HepG2 (cell line): Measurements from ENCODE around the gene DLG2. TPM values are rescaled to one million over a fixed set of nuclear protein-coding genes. Genes with fewer than 3 reads are reported as not detected.

Source experiments
- ATAC-seq: fragments of 200-7000 bp; cut with Tn5 transposase; 3 replicates; pipeline ENCODE4 v1.9.1; 2020; ENCODE audit warnings: mild to moderate bottlenecking, moderate library complexity
- BruUV-seq: library from RNA; stranded (reverse); fragments of 400-500 nt; replicated peaks from 2 replicates; lab custom pipeline; 2021; lab: Mats Ljungman, UMichigan
- CTCF ChIA-PET: fragments of 300-600 bp; formaldehyde crosslinking; extraction: SDS; loops from one replicate; lab custom pipeline; 2021; ENCODE audit warnings: low total read pairs, inconsistent platforms, low intra/inter-chr PET ratio; lab: Yijun Ruan, JAX
- POLR2A ChIA-PET: fragments of 350-600 bp; sonication (Branson Sonifier 250); formaldehyde crosslinking; loops from one replicate; lab custom pipeline; 2020; ENCODE audit warnings: antibody characterized with exemption, inconsistent platforms; lab: Yijun Ruan, JAX
- DNase-seq: peaks from one replicate; pipeline ENCODE4 v3.0.0-alpha.2; 2015; ENCODE audit warnings: low spot score
- FAIRE-seq: peaks from 3 replicates; lab custom pipeline; 2011; peaks lifted over from hg19 to GRCh38; lab: Jason Lieb, UNC
- H2AFZ ChIP-seq: one replicate; pipeline ENCODE4 v1.6.1; 2011; ENCODE audit warnings: low read length, inconsistent platforms
- H3K27ac ChIP-seq: fragments of 300-600 bp; 3 replicates; pipeline ENCODE4 v1.8.0; 2011; ENCODE audit warnings: mixed run types, mild to moderate bottlenecking, mixed read lengths, low read length, inconsistent platforms; ENCODE audit not compliant: insufficient read depth; ENCODE audit errors: extremely low read length
- H3K27me3 ChIP-seq, 2 experiments: fragments of 200-600 bp in 1 of 2; 2 replicates in 1 of 2; 3 replicates in 1 of 2; pipeline versions ENCODE4 v1.6.0 to v1.8.0; 2011; ENCODE audit warnings: low read length in 2 of 2, mild to moderate bottlenecking in 2 of 2, moderate library complexity in 2 of 2, inconsistent platforms in 1 of 2; ENCODE audit not compliant: insufficient read depth in 2 of 2, control insufficient read depth in 1 of 2
- H3K36me3 ChIP-seq, 2 experiments: fragments of 200-600 bp in 1 of 2; replicated peaks in 1 of 2; 2 replicates in 1 of 2; 3 replicates in 1 of 2; pipeline versions ENCODE4 v1.5.1 to v1.8.0; 2011; ENCODE audit warnings: low read length in 2 of 2, inconsistent platforms in 1 of 2; ENCODE audit not compliant: insufficient read depth in 2 of 2, control insufficient read depth in 1 of 2
- H3K4me1 ChIP-seq: 2 replicates; pipeline ENCODE4 v1.5.1; 2012; ENCODE audit warnings: low read length, inconsistent platforms; ENCODE audit not compliant: insufficient read depth
- H3K4me2 ChIP-seq: 2 replicates; pipeline ENCODE4 v1.6.0; 2011; ENCODE audit warnings: low read depth, low read length, inconsistent platforms
- H3K4me3 ChIP-seq, 3 experiments: fragments of 200-600 bp in 1 of 3; sonication (generic), shearing (Covaris generic) in 1 of 3; replicated peaks in 1 of 3; 2 replicates each; pipeline ENCODE4 v1.5.1; 2011 to 2016; ENCODE audit warnings: low read length in 3 of 3, inconsistent platforms in 2 of 3, low read depth in 2 of 3, mild to moderate bottlenecking in 2 of 3, control low read depth in 1 of 3, mixed read lengths in 1 of 3; ENCODE audit not compliant: insufficient read depth in 1 of 3
- H3K79me2 ChIP-seq: one replicate; pipeline ENCODE4 v1.6.1; 2011; ENCODE audit warnings: low read length, inconsistent platforms; ENCODE audit not compliant: insufficient read depth
- H3K9ac ChIP-seq: 2 replicates; pipeline ENCODE4 v1.6.0; 2011; ENCODE audit warnings: mild to moderate bottlenecking, low read depth, low read length, inconsistent platforms; ENCODE audit not compliant: insufficient read depth
- H3K9me3 ChIP-seq: 2 replicates; pipeline ENCODE4 v1.5.1; 2012; ENCODE audit warnings: mild to moderate bottlenecking, low read length
- H4K20me1 ChIP-seq: 2 replicates; pipeline ENCODE4 v1.6.0; 2011; ENCODE audit warnings: inconsistent platforms, mild to moderate bottlenecking, low read length, moderate library complexity; ENCODE audit not compliant: insufficient read depth
- ELF3 ChIP-seq: IDR thresholded peaks from 2 replicates; pipeline ENCODE4 v1.6.1; 2016; ENCODE audit warnings: missing genetic modification reagents, missing compliant biosample characterization
- MAF1 ChIP-seq: sonication (generic); formaldehyde crosslinking; IDR thresholded peaks from 2 replicates; pipeline ENCODE4 v1.5.0; 2020; ENCODE audit warnings: missing genetic modification reagents, borderline replicate concordance
- NR2F1 ChIP-seq, 2 experiments: fragments of 450-650 bp in 1 of 2; formaldehyde crosslinking in 1 of 2; IDR thresholded peaks; 2 replicates each; pipeline versions ENCODE4 v1.5.0 to v1.6.1; 2016 to 2020; ENCODE audit warnings: mild to moderate bottlenecking in 1 of 2, missing compliant biosample characterization in 1 of 2, missing genetic modification reagents in 1 of 2, moderate library complexity in 1 of 2
- PAF1 ChIP-seq: IDR thresholded peaks from 2 replicates; pipeline ENCODE4 v1.6.1; 2016; ENCODE audit warnings: missing genetic modification reagents, missing compliant biosample characterization
- PHB2 ChIP-seq: fragments of 450-650 bp; IDR thresholded peaks from 2 replicates; pipeline ENCODE4 v1.6.1; 2018; ENCODE audit not compliant: partially characterized antibody
- PHF21A ChIP-seq: sonication (generic); formaldehyde crosslinking; IDR thresholded peaks from 2 replicates; pipeline ENCODE4 v1.5.0; 2020; ENCODE audit warnings: mild to moderate bottlenecking, missing genetic modification reagents
- PTBP1 ChIP-seq: fragments of 200-400 bp; formaldehyde crosslinking; IDR thresholded peaks from 2 replicates; pipeline ENCODE4 v1.6.1; 2018; ENCODE audit warnings: low read length, low read depth; ENCODE audit not compliant: poor library complexity, severe bottlenecking
- SRF ChIP-seq: IDR thresholded peaks from 2 replicates; pipeline ENCODE4 v1.6.1; 2011; ENCODE audit warnings: mild to moderate bottlenecking, low read depth, low read length, moderate library complexity
- ZKSCAN8 ChIP-seq: IDR thresholded peaks from 2 replicates; pipeline ENCODE4 v1.6.1; 2016; ENCODE audit warnings: borderline replicate concordance, missing genetic modification reagents, missing compliant biosample characterization
- ZNF564 ChIP-seq: sonication (generic); formaldehyde crosslinking; IDR thresholded peaks from 2 replicates; pipeline ENCODE4 v1.8.1; 2023; ENCODE audit warnings: mild to moderate bottlenecking, missing genetic modification reagents
- WGBS: methylation state at CpG from one replicate; pipeline ENCODE4 v1.1.6; 2017; ENCODE audit warnings: low lambda C conversion rate; 5-methylcytosine and 5-hydroxymethylcytosine counted together
- in situ Hi-C: cut with HindIII; loops from 2 replicates; pipeline ENCODE4 v1.10.0; 2017; ENCODE audit warnings: low pct_unique_long_range_greater_than_20kb; ENCODE audit not compliant: extremely low pct_ligation_motif_present
- intact Hi-C: fragments of 100-400 bp; cut with micrococcal nuclease; formaldehyde crosslinking; loops from one replicate; pipeline ENCODE4 v1.10.0; 2022; ENCODE audit not compliant: unreplicated experiment
- polyA plus RNA-seq, 8 experiments: library from polyadenylated mRNA; depleted of rRNA in 3 of 8; stranded (reverse) in 7 of 8; unstranded in 1 of 8; fragments of >200 nt; fragmentation: Illumina TruSeq in 4 of 8; extraction: Trizol in 4 of 8; gene quantifications; 2 replicates each; pipeline versions ENCODE4 v1.2.1 to v1.2.3, GENCODE V29; 2011 to 2016; ENCODE audit warnings: low read depth in 4 of 8, missing spikeins in 1 of 8, mixed read lengths in 1 of 8; ENCODE audit not compliant: insufficient read depth in 1 of 8
- total RNA-seq, 5 experiments: library from RNA; depleted of rRNA; stranded (reverse); fragments of >200 nt; fragmentation: Illumina TruSeq; extraction: Trizol; gene quantifications; 2 replicates each; pipeline ENCODE4 v1.2.3, GENCODE V29; 2016; ENCODE audit warnings: low read depth in 1 of 5
- TF ChIP-seq, protein P1 (sequence below): sonication (generic); formaldehyde crosslinking; IDR thresholded peaks from 2 replicates; pipeline ENCODE4 v1.5.1; 2020; ENCODE audit warnings: mild to moderate bottlenecking, moderate library complexity, missing genetic modification reagents
- TF ChIP-seq, protein P2 (sequence below): sonication (generic); formaldehyde crosslinking; IDR thresholded peaks from 2 replicates; pipeline ENCODE4 v1.4.0; 2020; ENCODE audit warnings: missing genetic modification reagents, borderline replicate concordance
- TF ChIP-seq, protein P3 (sequence below), 2 experiments: sonication (generic) in 1 of 2; formaldehyde crosslinking in 1 of 2; IDR thresholded peaks; 2 replicates each; pipeline versions ENCODE4 v1.5.1 to v1.6.1; 2011 to 2020; ENCODE audit warnings: borderline replicate concordance in 1 of 2, low read depth in 1 of 2, low read length in 1 of 2, mild to moderate bottlenecking in 1 of 2, missing genetic modification reagents in 1 of 2, moderate library complexity in 1 of 2

DLG2 gene
- total and polyA plus RNA-seq, 2 of the 13 experiments (the other 11 are each of a cell fraction or from before 2014, with no cell fraction given): 0.46 to 1.0 TPM

DNA sequence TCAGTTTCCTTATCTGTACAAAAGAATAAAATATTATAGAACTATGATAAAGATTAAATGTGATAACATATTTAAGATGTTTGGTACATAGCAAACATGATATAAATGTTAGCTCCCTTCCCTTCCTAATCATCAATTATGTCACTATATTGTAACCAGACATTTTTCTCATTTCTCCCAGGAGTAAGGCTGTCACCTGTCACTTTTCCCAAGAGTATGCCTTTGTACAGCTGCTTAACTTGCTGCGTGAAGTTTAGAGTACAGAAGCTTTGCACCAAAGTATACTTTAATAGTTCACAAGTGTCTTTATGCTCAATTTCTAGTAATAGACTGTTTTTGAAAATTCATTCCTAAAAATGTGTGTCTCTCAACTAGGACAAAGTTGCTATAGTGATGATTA is 186.9 kb downstream of the DLG2 start:
- in situ Hi-C loops: no loop called here
- no peak for DNase-seq
- no peaks in the 10 kb centered on the region for H3K4me1 ChIP-seq
- no peak overlapping the region for H3K4me3 ChIP-seq
- no peaks in the 10 kb centered on the region for H3K9me3 ChIP-seq
- no peak overlapping the region for H2AFZ ChIP-seq
- no peak for ATAC-seq
- no peaks in the 10 kb centered on the region for H3K79me2 ChIP-seq
- TF ChIP-seq, protein P1, sequence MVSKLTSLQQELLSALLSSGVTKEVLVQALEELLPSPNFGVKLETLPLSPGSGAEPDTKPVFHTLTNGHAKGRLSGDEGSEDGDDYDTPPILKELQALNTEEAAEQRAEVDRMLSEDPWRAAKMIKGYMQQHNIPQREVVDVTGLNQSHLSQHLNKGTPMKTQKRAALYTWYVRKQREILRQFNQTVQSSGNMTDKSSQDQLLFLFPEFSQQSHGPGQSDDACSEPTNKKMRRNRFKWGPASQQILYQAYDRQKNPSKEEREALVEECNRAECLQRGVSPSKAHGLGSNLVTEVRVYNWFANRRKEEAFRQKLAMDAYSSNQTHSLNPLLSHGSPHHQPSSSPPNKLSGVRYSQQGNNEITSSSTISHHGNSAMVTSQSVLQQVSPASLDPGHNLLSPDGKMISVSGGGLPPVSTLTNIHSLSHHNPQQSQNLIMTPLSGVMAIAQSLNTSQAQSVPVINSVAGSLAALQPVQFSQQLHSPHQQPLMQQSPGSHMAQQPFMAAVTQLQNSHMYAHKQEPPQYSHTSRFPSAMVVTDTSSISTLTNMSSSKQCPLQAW (CRISPR knock-in tag): no peak
- TF ChIP-seq PTBP1 (no peak), NR2F1 (CRISPR knock-in tag; IDR thresholded peaks at IDR 0.05) (no peak), PAF1 (CRISPR knock-in tag) (no peak), ELF3 (CRISPR knock-in tag) (no peak), ZKSCAN8 (CRISPR knock-in tag) (no peak), SRF (no peak), MAF1 (CRISPR knock-in tag) (no peak), PHB2 (no peak), PHF21A (CRISPR knock-in tag) (no peak), ZNF564 (CRISPR knock-in tag) (no peak)
- TF ChIP-seq, protein P2, sequence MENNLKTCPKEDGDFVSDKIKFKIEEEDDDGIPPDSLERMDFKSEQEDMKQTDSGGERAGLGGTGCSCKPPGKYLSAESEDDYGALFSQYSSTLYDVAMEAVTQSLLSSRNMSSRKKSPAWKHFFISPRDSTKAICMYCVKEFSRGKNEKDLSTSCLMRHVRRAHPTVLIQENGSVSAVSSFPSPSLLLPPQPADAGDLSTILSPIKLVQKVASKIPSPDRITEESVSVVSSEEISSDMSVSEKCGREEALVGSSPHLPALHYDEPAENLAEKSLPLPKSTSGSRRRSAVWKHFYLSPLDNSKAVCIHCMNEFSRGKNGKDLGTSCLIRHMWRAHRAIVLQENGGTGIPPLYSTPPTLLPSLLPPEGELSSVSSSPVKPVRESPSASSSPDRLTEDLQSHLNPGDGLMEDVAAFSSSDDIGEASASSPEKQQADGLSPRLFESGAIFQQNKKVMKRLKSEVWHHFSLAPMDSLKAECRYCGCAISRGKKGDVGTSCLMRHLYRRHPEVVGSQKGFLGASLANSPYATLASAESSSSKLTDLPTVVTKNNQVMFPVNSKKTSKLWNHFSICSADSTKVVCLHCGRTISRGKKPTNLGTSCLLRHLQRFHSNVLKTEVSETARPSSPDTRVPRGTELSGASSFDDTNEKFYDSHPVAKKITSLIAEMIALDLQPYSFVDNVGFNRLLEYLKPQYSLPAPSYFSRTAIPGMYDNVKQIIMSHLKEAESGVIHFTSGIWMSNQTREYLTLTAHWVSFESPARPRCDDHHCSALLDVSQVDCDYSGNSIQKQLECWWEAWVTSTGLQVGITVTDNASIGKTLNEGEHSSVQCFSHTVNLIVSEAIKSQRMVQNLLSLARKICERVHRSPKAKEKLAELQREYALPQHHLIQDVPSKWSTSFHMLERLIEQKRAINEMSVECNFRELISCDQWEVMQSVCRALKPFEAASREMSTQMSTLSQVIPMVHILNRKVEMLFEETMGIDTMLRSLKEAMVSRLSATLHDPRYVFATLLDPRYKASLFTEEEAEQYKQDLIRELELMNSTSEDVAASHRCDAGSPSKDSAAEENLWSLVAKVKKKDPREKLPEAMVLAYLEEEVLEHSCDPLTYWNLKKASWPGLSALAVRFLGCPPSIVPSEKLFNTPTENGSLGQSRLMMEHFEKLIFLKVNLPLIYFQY (CRISPR knock-in tag): no peak
- TF ChIP-seq, protein P3, sequence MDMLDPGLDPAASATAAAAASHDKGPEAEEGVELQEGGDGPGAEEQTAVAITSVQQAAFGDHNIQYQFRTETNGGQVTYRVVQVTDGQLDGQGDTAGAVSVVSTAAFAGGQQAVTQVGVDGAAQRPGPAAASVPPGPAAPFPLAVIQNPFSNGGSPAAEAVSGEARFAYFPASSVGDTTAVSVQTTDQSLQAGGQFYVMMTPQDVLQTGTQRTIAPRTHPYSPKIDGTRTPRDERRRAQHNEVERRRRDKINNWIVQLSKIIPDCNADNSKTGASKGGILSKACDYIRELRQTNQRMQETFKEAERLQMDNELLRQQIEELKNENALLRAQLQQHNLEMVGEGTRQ (IDR thresholded peaks at IDR 0.05; ENCODE audit: low read depth, low read length): no peak
- TF ChIP-seq, protein P3 (CRISPR knock-in tag; IDR thresholded peaks at IDR 0.05; ENCODE audit: borderline replicate concordance): no peak
- H3K27ac ChIP-seq: no peak overlapping the region
- H3K9ac ChIP-seq: no peak overlapping the region
- H3K27me3 ChIP-seq: no peaks in the 10 kb centered on the region
- H4K20me1 ChIP-seq: no peaks in the 10 kb centered on the region
- WGBS: 0% methylated on average over 1 of the region's 1 CpG
- CTCF ChIA-PET: no interaction called here
- POLR2A ChIA-PET: no interaction called here
- no peak overlapping the region for H3K4me2 ChIP-seq
- BruUV-seq: no TSS peak
- no peaks in the 10 kb centered on the region for H3K36me3 ChIP-seq
- FAIRE-seq: no peak
- intact Hi-C loops: no loop called here
